Measurements from ENCODE around the gene RHOT2.

DNA sequence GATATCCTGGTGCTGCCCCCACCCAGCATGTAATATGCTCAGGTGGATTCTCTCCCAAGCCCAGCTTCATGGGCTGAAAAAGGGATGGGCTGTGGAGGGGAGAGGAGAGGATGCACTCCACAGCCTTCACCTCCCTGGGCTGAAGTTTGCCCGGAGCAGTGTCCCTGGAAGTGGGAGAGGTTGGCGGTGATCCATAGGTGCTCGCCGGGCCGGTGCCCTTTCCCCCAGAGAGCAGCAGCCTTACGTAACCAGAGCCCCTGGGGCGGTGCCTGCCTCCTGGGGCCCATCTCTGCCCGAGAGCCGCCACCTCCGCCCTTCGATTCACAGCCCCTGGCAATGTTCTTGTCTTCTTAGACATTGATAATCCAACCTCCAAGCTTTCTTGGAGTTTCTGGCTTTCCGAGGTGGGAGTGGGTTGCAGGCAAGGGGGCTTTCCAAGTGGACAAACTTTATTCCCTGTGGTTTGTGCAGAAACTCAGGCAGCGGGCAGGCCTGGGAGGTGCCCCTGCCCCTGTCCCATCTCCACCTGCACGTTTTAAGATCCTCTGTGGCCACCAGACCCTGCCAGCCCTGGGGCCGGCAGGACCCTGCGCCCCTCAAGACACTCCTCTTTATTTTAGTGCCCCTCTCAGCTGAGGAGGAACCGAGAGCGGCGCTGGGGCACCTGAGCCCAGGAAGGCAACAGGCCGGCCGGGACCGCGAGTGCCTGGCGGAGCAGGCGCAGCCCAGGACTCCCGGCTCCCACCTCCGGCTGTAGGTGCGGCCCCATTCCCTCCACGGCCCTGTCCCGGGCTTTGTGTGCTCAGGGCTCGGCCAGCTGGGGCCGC lies 21.9 kb upstream of the RHOT2 start:
- TF ChIP-seq CTCF (IDR thresholded peaks at IDR 0.05) (no peak), POLR2A (IDR thresholded peaks at IDR 0.05) (no peak)
